ENCODE results near the gene ATP5MG. TPM values are rescaled to one million over a fixed set of nuclear protein-coding genes. Genes with fewer than 3 reads are reported as not detected.

The ATP5MG gene
- total RNA-seq (100 to 1,000 TPM in 4 of 5 donors, 10 to 100 TPM in 1; 98.5 to 152 (median 113) TPM), polyA plus RNA-seq (100 to 1,000 TPM; 233 to 312 (median 288) TPM)
- long read RNA-seq, donor 1, transcript ATP5MG-203 (2 exons, 1,582 nt), result minor isoform, 21 of 200 reads
- long read RNA-seq, donor 1, transcript ATP5MG-201 (3 exons, 1,577 nt), result major isoform, 165 of 200 reads
- long read RNA-seq, donor 1, partial matches to known transcripts, result 10 of 200 reads
- long read RNA-seq, donor 1, other reads (novel, unspliced or antisense), result 0 of 200 reads
- long read RNA-seq, donor 2, transcript ATP5MG-201 (3 exons, 1,577 nt), result major isoform, 186 of 206 reads
- long read RNA-seq, donor 2, transcript ATP5MG-203 (2 exons, 1,582 nt), result minor isoform, 16 of 206 reads
- long read RNA-seq, donor 2, partial matches to known transcripts, result 0 of 206 reads
- long read RNA-seq, donor 2, other reads (novel, unspliced or antisense), result 0 of 206 reads
- long read RNA-seq, donor 3, transcript ATP5MG-201 (3 exons, 1,577 nt), result major isoform, 132 of 155 reads
- long read RNA-seq, donor 3, transcript ATP5MG-203 (2 exons, 1,582 nt), result minor isoform, 20 of 155 reads
- long read RNA-seq, donor 3, partial matches to known transcripts, result 0 of 155 reads
- long read RNA-seq, donor 3, other reads (novel, unspliced or antisense), result 0 of 155 reads
- long read RNA-seq, donor 4, transcript ATP5MG-201 (3 exons, 1,577 nt), result major isoform, 24 of 26 reads
- long read RNA-seq, donor 4, partial matches to known transcripts, result 0 of 26 reads
- long read RNA-seq, donor 4, other reads (novel, unspliced or antisense), result 0 of 26 reads
- long read RNA-seq, donor 5, transcript ATP5MG-201 (3 exons, 1,577 nt), result major isoform, 197 of 226 reads
- long read RNA-seq, donor 5, transcript ATP5MG-203 (2 exons, 1,582 nt), result minor isoform, 16 of 226 reads
- long read RNA-seq, donor 5, partial matches to known transcripts, result 11 of 226 reads
- long read RNA-seq, donor 5, other reads (novel, unspliced or antisense), result 0 of 226 reads
- long read RNA-seq, donor 6, transcript ATP5MG-208 (2 exons, 623 nt), result minor isoform, 5 of 571 reads
- long read RNA-seq, donor 6, transcript ATP5MG-203 (2 exons, 1,582 nt), result minor isoform, 32 of 571 reads
- long read RNA-seq, donor 6, transcript ATP5MG-201 (3 exons, 1,577 nt), result major isoform, 530 of 571 reads
- long read RNA-seq, donor 6, partial matches to known transcripts, result 0 of 571 reads
- long read RNA-seq, donor 6, other reads (novel, unspliced or antisense), result 0 of 571 reads
- long read RNA-seq, donor 7, transcript ATP5MG-201 (3 exons, 1,577 nt), result major isoform, 282 of 338 reads
- long read RNA-seq, donor 7, transcript ATP5MG-203 (2 exons, 1,582 nt), result minor isoform, 30 of 338 reads
- long read RNA-seq, donor 7, partial matches to known transcripts, result 24 of 338 reads
- long read RNA-seq, donor 7, other reads (novel, unspliced or antisense), result 0 of 338 reads
- long read RNA-seq, donor 8, transcript ATP5MG-203 (2 exons, 1,582 nt), result minor isoform, 29 of 257 reads
- long read RNA-seq, donor 8, transcript ATP5MG-201 (3 exons, 1,577 nt), result major isoform, 221 of 257 reads
- long read RNA-seq, donor 8, transcript ATP5MG-208 (2 exons, 623 nt), result minor isoform, 6 of 257 reads
- long read RNA-seq, donor 8, partial matches to known transcripts, result 0 of 257 reads
- long read RNA-seq, donor 8, other reads (novel, unspliced or antisense), result 0 of 257 reads
- long read RNA-seq, donor 9, transcript ATP5MG-203 (2 exons, 1,582 nt), result minor isoform, 30 of 345 reads
- long read RNA-seq, donor 9, transcript ATP5MG-201 (3 exons, 1,577 nt), result major isoform, 261 of 345 reads
- long read RNA-seq, donor 9, partial matches to known transcripts, result 50 of 345 reads
- long read RNA-seq, donor 9, other reads (novel, unspliced or antisense), result 0 of 345 reads
- long read RNA-seq, donor 10, transcript ATP5MG-203 (2 exons, 1,582 nt), result minor isoform, 7 of 117 reads
- long read RNA-seq, donor 10, transcript ATP5MG-201 (3 exons, 1,577 nt), result major isoform, 99 of 117 reads
- long read RNA-seq, donor 10, partial matches to known transcripts, result 8 of 117 reads
- long read RNA-seq, donor 10, other reads (novel, unspliced or antisense), result 0 of 117 reads

- Histone ChIP-seq H3K4me1 (peaks cover 17 to 55% (median 35%) of the 10 kb centered on the region in 4 donors), H3K4me3 (peak within 1 kb of the TSS; percentile 87 to 99 (median 90)), H3K9me3 (no peaks in the 10 kb centered on the region), H3K36me3 (peaks cover 3 to 46% (median 38%) of the 10 kb centered on the region in 4 donors), H3K27me3 (no peaks in the 10 kb centered on the region), H3K27ac (peak within 1 kb of the TSS; percentile 67 to 91 (median 86))
- WGBS, 5 donors, result 0% methylated on average over 39 to 51 of the region's 51 CpGs
- DNase-seq, result peak; percentile 91 to 96
- TF ChIP-seq CTCF (IDR thresholded peaks at IDR 0.05) (no peak), POLR2AphosphoS5 (IDR thresholded peaks at IDR 0.05) (peak; percentile 7 to 51 (median 46)), EP300 (IDR thresholded peaks at IDR 0.05) (no peak)
- intact Hi-C loops (cut with DNase I; ENCODE audit: low total_unique reads), result loop anchor here (10.0 kb wide), 1 partner anchor 83 kb away; no protein-coding TSS in a partner anchor
Observed at GRCh38 chr11:118401151-118401879, at the start of gene ATP5MG. TSS of gene ATP5MG (plus strand) at chr11:118401606. CDS start at chr11:118401666, 60 bp downstream.

- TF ChIP-seq EP300 (IDR thresholded peaks at IDR 0.05) (no peak), CTCF (IDR thresholded peaks at IDR 0.05) (peak in 3 of 7 experiments; percentile 41 to 47 (median 42)), POLR2AphosphoS5 (IDR thresholded peaks at IDR 0.05) (no peak)
- peaks cover 0 to 14% (median 13%) of the 10 kb centered on the region in 3 donors for H3K27me3 ChIP-seq
- no peak overlapping the region for H3K27ac ChIP-seq
- H3K9me3 ChIP-seq, result no peaks in the 10 kb centered on the region
- H3K4me1 ChIP-seq, result peaks cover 0 to 7% (median under 1%) of the 10 kb centered on the region in 4 donors
- no peaks in the 10 kb centered on the region for H3K36me3 ChIP-seq
- peak in 1 of 2 donors; percentile 51 for DNase-seq
- WGBS, 5 donors, result 9 to 20% (median 10%) methylated on average over 5 to 6 of the region's 6 CpGs
- H3K4me3 ChIP-seq, result no peak overlapping the region
- intact Hi-C loops (cut with DNase I; ENCODE audit: low total_unique reads), result no loop called here
Observed at GRCh38 chr11:118353084-118353710, 48.2 kb upstream of the ATP5MG start.

GRCh38 chr11:118358071-118358470, 43.3 kb upstream of the ATP5MG start:
- no peak overlapping the region for H3K4me3 ChIP-seq
- peaks cover 7 to 38% (median 29%) of the 10 kb centered on the region in 4 donors for H3K4me1 ChIP-seq
- no peak overlapping the region for H3K27ac ChIP-seq
- intact Hi-C loops (cut with DNase I; ENCODE audit: low total_unique reads), result no loop called here
- no peaks in the 10 kb centered on the region for H3K27me3 ChIP-seq
- no peaks in the 10 kb centered on the region for H3K36me3 ChIP-seq
- H3K9me3 ChIP-seq, result no peaks in the 10 kb centered on the region
- WGBS, 5 donors, result 37 to 61% (median 58%) methylated on average over 3 of the region's 3 CpGs
- DNase-seq, result no peak
- no peak for TF ChIP-seq POLR2A (IDR thresholded peaks at IDR 0.05)
- no peak for TF ChIP-seq CTCF (IDR thresholded peaks at IDR 0.05)
- TF ChIP-seq EP300 (IDR thresholded peaks at IDR 0.05), result no peak
- no peak for TF ChIP-seq POLR2AphosphoS5 (IDR thresholded peaks at IDR 0.05)

All from stomach (tissue), 19 donors.